Lower lobe of right lung (tissue), 2 donors: ENCODE data around the gene AGMO. TPM values are rescaled to one million over a fixed set of nuclear protein-coding genes. Genes with fewer than 3 reads are reported as not detected.

Experiments used
- ATAC-seq, 2 donors: fragments of 200-7000 bp; cut with Tn5 transposase; one replicate each; pipeline ENCODE4 v1.9.1; 2020 to 2022; ENCODE audit warnings: mild to moderate bottlenecking in 2 of 2, moderate library complexity in 2 of 2
- DNase-seq: peaks from one replicate; pipeline ENCODE4 v3.0.0-alpha.2; 2020
- H3K27ac ChIP-seq: fragments of 200-600 bp; one replicate; pipeline ENCODE4 v1.8.0; 2022
- H3K27me3 ChIP-seq: fragments of 200-600 bp; one replicate; pipeline ENCODE4 v1.8.0; 2022; ENCODE audit warnings: low read depth
- H3K36me3 ChIP-seq: fragments of 200-600 bp; one replicate; pipeline ENCODE4 v1.8.0; 2022; ENCODE audit warnings: mild to moderate bottlenecking
- H3K4me1 ChIP-seq: fragments of 200-600 bp; one replicate; pipeline ENCODE4 v1.8.0; 2022
- H3K4me3 ChIP-seq: fragments of 200-600 bp; one replicate; pipeline ENCODE4 v1.8.0; 2022; ENCODE audit warnings: mild to moderate bottlenecking
- H3K9me3 ChIP-seq: fragments of 200-600 bp; one replicate; pipeline ENCODE4 v1.8.0; 2022
- intact Hi-C: fragments of 100-400 bp; cut with DNase I; formaldehyde crosslinking; loops from one replicate; pipeline ENCODE4 v1.11.0; 2022
- total RNA-seq: library from RNA; stranded (reverse); fragmentation: NEBNext Ultra II Directional; extraction: Animal tissue kit (Norgen Biotek cat#: 25700); gene quantifications from one replicate; pipeline ENCODE4 v1.2.1, GENCODE V29; 2021
- TF ChIP-seq, protein P1 (sequence below): fragments of 200-600 bp; IDR thresholded peaks from one replicate; pipeline ENCODE4 v1.8.0; 2022; ENCODE audit warnings: antibody characterized with exemption, mild to moderate bottlenecking
- donor health status: DM: no; HTN: yes; CAD: no; lungs with severe emphysema.

AGMO gene
- total RNA-seq, 1 donor from 2014 or later: not detected

DNA sequence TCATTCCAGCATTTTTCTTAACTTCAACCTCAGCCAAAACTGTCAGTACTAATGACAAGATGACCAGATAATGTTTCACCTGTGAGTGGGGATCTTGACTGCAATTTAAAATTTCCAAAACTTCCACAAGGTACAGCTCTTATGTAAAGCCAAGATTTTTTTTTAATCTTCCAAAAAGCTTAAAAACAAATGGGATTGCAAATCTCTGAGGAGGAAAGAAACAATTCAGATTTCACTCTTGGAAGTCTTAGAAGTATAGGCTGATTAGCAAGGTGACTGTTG is 90.2 kb downstream of the AGMO start:
- intact Hi-C loops: no loop called here
- Histone ChIP-seq H3K36me3 (no peaks in the 10 kb centered on the region), H3K4me1 (no peaks in the 10 kb centered on the region), H3K27me3 (no peaks in the 10 kb centered on the region), H3K4me3 (no peak overlapping the region), H3K27ac (no peak overlapping the region), H3K9me3 (no peaks in the 10 kb centered on the region)
- TF ChIP-seq, protein P1, sequence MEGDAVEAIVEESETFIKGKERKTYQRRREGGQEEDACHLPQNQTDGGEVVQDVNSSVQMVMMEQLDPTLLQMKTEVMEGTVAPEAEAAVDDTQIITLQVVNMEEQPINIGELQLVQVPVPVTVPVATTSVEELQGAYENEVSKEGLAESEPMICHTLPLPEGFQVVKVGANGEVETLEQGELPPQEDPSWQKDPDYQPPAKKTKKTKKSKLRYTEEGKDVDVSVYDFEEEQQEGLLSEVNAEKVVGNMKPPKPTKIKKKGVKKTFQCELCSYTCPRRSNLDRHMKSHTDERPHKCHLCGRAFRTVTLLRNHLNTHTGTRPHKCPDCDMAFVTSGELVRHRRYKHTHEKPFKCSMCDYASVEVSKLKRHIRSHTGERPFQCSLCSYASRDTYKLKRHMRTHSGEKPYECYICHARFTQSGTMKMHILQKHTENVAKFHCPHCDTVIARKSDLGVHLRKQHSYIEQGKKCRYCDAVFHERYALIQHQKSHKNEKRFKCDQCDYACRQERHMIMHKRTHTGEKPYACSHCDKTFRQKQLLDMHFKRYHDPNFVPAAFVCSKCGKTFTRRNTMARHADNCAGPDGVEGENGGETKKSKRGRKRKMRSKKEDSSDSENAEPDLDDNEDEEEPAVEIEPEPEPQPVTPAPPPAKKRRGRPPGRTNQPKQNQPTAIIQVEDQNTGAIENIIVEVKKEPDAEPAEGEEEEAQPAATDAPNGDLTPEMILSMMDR: no peak
- no peak for DNase-seq
- ATAC-seq: no peak

DNA sequence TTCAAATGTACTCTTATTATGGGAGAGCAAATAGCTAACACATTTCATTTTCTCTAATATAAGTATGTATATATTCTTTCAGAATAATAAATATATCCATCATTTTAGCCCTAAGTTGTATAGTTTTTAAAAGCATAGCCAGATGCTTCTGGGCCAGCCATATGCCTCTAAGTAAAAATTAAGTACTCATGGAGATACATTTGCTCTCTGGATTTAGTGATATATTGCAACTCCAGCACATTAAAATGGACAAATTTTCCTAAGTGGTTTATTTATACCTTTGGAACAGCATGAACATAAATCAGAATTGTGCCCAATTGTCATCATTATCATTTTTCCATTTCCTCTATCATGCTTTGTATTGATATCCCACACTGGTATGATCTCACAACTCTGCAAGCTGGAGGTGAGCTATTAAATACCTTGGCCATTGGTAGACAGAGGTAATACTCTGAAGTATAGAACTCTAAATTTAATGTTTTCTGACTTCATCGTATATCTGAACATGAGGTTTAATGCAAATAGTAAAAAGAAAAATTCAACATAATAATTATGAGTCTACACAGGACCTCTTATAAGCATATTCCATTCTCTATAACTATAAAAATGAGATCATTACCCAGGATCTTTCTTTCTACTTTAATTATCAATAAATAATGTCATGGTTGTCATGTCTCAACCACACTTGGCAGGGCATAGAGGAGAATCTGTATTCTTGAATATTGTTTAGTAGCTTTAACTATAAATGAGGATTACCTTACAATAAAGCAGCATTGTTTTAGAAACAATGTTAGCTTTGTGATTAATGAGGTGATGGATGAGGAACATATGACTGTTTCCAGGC is 90.8 kb downstream of the AGMO start:
- ATAC-seq: no peak
- Histone ChIP-seq H3K9me3 (no peaks in the 10 kb centered on the region), H3K36me3 (no peaks in the 10 kb centered on the region), H3K27ac (no peak overlapping the region), H3K27me3 (no peaks in the 10 kb centered on the region), H3K4me1 (no peaks in the 10 kb centered on the region), H3K4me3 (no peak overlapping the region)
- DNase-seq: no peak
- intact Hi-C loops: no loop called here
- TF ChIP-seq, protein P1: no peak

DNA sequence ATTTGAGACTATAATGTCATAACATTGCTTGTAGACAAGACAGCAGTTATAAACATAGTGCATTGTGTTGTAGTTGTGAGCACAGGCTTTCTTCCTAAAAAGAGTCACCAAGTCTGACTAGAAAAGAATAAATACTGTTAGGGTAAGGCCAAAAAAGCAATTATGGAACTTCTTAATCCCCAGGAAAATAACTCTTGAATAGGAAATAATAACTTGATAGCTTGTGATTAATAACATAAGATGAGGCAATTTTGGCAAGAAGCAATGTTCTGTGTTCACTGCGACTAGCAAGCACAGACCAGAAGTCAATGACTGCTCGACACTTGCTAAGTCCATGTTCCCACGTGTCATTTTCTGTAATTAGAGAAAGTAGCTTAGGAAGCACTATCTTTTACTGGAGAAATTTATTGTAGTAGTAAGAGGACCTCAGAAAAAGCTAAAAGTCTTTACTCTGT is 97.1 kb downstream of the AGMO start:
- Histone ChIP-seq H3K9me3 (no peaks in the 10 kb centered on the region), H3K36me3 (no peaks in the 10 kb centered on the region), H3K4me1 (no peaks in the 10 kb centered on the region), H3K4me3 (no peak overlapping the region), H3K27me3 (no peaks in the 10 kb centered on the region), H3K27ac (no peak overlapping the region)
- TF ChIP-seq, protein P1: no peak
- DNase-seq: no peak
- no peak for ATAC-seq
- intact Hi-C loops: no loop called here

DNA sequence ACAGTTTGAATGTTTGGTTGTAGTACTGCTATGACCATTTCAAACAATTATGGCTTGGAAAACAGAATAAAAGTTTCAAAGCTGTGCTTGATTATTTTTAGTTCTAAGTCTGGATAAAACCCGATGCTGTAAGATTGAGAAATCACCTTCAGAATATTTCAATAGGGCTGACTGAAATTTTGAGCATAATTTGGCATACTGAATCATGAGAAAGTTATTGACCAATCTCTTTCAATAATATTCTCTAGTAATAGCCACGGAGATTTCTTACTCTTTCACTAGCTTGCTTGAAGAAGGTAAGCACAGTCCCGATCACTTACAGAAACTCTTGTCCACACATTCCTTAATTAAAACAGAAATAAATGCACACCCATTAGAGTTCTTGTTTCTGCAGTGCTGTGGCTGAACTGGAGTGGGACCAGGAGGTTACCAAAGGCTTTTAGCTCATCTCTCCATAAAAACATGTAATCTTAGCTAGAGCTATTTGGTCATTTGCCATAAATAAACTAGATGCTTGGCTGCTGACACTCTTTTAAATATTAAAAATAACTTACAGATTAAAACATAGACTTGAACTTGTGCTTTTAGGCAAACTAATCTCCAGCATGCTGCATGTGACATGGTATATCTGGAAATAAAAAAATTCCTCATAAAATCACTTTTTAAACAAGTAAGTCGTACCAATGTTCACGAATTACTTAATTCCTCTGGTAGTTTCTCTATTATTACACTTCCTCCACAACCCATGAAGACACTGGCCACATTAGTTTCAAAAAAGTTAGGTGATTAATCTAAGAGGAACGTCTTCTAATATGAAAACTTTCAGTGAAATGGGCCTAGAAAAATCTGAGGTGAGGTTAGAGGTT is 97.8 kb downstream of the AGMO start:
- DNase-seq (no peak), ATAC-seq (no peak)
- no peaks in the 10 kb centered on the region for H3K4me1 ChIP-seq
- H3K36me3 ChIP-seq: no peaks in the 10 kb centered on the region
- H3K9me3 ChIP-seq: no peaks in the 10 kb centered on the region
- H3K27me3 ChIP-seq: no peaks in the 10 kb centered on the region
- H3K4me3 ChIP-seq: no peak overlapping the region
- TF ChIP-seq, protein P1: no peak
- H3K27ac ChIP-seq: no peak overlapping the region
- intact Hi-C loops: no loop called here

DNA sequence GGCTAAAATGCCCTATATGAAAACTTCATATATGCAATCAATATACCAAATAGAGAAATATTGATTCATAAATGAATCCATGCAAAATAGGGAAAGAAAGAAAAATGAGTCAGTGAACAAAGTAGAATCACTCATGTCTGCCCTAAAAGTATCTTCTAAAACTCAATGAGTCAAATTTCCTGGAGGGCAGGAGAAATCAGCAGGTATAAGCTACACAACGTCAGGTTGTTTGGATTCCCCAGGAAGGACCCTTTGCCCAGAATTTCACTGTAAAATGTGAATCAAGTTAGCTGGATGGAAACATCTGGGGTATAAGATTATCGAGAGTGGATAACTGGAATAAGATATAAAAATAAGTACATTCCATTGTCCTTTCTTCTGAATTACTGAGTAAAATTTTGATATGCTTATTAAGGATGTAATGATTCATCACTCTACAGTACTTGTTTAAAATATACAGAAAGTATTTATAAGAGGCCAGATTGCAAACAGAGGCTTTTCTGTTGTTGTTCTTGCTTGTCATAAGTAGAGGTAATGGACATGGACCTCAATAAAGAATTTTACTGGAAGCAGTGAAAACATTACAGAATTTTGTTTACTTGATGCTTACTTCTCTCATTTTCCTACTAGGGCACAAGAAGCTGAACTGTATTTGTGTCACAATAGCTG is 99.0 kb downstream of the AGMO start:
- TF ChIP-seq, protein P1: no peak
- Histone ChIP-seq H3K27ac (no peak overlapping the region), H3K4me3 (no peak overlapping the region), H3K4me1 (no peaks in the 10 kb centered on the region), H3K27me3 (no peaks in the 10 kb centered on the region), H3K9me3 (no peaks in the 10 kb centered on the region), H3K36me3 (no peaks in the 10 kb centered on the region)
- DNase-seq (no peak), ATAC-seq (no peak)
- intact Hi-C loops: no loop called here
